ENCODE data around the gene PSMD9.
"Not testable (repeated sequence)": the region's sequence is repeated elsewhere in the genome, so short reads cannot be mapped to it uniquely, and the experiment has no call there.

The PSMD9 gene

DNA sequence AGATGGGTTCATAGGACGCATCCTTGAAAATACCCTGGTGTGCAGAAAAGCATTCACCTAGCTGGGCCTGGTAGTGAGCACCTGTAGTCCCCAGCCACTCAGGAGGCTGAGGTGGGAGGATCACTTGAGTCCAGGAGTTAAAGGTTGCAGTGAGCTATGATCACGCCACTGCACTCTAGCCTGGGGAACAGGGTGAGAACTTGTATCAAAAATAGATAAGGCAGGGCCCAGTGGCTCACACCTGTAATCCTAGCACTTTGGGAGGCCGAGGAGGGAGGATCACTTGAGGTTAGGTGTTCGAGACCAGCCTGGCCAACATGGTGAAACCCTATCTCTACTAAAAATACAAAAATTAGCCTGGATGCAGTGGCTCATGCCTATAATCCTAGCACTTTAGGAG is 27.9 kb upstream of the PSMD9 start:
- H3K9ac ChIP-seq (ENCODE audit: low read depth, low read length); H3K36me3 ChIP-seq (ENCODE audit: insufficient read depth, low read length); H3K9me3 ChIP-seq (ENCODE audit: control insufficient read depth, insufficient read depth, low read length): not testable (repeated sequence)
- peaks cover 38% of the 10 kb centered on the region for H3K4me1 ChIP-seq (ENCODE audit: insufficient read depth, low read length)

DNA sequence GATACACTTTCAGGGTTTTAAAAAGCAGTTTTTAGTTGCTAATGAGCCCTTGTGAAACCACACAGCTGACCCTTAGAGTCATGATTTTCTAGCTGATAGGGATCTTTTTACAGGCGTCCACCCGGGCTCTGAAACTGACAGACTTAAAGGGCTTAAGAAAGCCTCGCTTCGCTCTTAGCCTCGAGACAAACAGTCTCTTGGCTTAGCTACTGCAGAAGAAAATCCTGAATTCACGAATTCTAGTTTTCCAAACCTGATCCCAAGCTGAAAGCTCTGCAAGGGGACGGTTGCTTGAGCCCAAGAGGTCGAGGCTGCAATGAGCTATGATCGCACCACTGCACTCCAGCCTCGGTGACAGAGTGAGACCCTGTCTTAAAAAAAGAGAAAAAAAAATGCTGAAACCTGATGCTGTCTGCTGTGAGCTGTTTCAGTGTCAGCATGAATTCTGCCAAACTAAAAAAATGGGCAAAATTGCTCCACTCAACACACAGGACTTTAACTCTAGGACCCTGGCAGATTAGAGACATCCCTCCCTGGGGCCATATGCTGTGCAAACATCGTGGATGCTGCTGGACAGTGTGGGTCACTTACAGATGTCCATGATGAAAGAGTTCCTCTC is 26.8 kb upstream of the PSMD9 start:
- peaks cover 38% of the 10 kb centered on the region for H3K4me1 ChIP-seq (ENCODE audit: insufficient read depth, low read length)
- H3K36me3 ChIP-seq (ENCODE audit: insufficient read depth, low read length) = no peaks in the 10 kb centered on the region
- H3K9me3 ChIP-seq (ENCODE audit: control insufficient read depth, insufficient read depth, low read length) = no peaks in the 10 kb centered on the region
- no peak overlapping the region for H3K9ac ChIP-seq (ENCODE audit: low read depth, low read length)

DNA sequence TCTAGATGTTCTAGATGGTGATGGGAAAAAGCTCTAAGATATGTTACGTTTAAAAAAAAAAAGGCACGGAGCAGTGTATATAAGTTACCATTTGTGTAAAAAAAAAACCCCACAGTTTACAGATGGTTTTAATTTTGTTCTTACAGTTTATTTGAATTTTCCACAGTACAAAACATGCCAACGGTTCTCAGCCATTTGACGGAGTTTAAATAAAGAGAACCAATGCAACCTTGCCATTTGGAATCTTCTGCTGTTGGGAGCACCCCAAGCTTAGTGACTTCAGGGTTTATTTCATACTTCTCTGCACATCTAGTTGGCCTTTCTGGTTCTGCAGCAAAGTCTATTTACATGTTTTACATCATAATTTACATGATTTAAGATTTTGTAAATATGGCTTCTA is 22.3 kb upstream of the PSMD9 start:
- H3K36me3 ChIP-seq (ENCODE audit: insufficient read depth, low read length) = no peaks in the 10 kb centered on the region
- H3K9ac ChIP-seq (ENCODE audit: low read depth, low read length) = no peak overlapping the region
- no peaks in the 10 kb centered on the region for H3K9me3 ChIP-seq (ENCODE audit: control insufficient read depth, insufficient read depth, low read length)
- peaks cover 7% of the 10 kb centered on the region; the same call in 1 of the 2 replicates for H3K4me1 ChIP-seq (ENCODE audit: insufficient read depth, low read length)

DNA sequence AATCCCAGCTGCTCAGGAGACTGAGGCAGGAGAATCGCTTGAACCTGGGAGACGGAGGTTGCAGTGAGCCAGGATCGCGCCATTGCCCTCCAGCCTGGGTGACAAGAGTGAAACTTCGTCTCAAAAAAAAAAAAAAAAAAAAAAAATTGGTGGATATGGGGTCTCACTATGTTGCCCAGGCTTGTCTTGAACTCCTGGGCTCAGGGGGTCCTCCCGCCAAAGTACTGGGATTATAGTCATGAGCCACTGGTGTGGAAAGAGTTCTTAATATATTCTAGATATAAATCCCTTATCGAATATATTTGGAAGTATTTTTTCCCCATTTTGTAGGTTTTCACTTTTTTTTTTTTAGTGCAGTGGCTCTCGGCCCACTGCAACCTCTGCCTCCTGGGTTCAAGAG is 19.4 kb upstream of the PSMD9 start:
- H3K9me3 ChIP-seq (ENCODE audit: control insufficient read depth, insufficient read depth, low read length) = not testable (repeated sequence)

DNA sequence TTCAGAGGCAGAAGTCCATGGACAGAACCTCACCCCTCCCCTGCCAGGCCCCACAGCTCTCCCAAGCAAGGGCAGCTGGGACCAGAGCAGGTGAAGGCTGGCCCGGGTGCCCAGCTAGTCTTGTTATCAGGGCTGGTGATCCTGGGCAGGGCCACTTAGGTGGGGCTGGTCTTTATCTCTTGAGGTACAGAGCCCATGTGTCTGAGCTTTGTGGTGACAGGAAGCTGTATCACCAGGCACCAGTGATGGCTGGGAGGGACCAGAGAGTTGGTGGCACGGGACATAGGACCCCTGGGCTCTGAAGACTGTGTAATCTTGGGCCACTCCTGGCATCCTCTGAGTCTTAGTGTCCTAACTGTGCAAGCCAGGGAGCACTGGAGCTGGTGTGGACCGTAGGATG is 17.1 kb upstream of the PSMD9 start:
- Histone ChIP-seq H3K9me3 (ENCODE audit: control insufficient read depth, insufficient read depth, low read length) (no peaks in the 10 kb centered on the region), H3K36me3 (ENCODE audit: insufficient read depth, low read length) (no peaks in the 10 kb centered on the region), H3K4me1 (ENCODE audit: insufficient read depth, low read length) (no peaks in the 10 kb centered on the region), H3K9ac (ENCODE audit: low read depth, low read length) (no peak overlapping the region)

More for the DNA sequence above, 19.4 kb upstream of the PSMD9 start:
- H3K9ac ChIP-seq (ENCODE audit: low read depth, low read length); H3K4me1 ChIP-seq (ENCODE audit: insufficient read depth, low read length); H3K36me3 ChIP-seq (ENCODE audit: insufficient read depth, low read length): not testable (repeated sequence)

DNA sequence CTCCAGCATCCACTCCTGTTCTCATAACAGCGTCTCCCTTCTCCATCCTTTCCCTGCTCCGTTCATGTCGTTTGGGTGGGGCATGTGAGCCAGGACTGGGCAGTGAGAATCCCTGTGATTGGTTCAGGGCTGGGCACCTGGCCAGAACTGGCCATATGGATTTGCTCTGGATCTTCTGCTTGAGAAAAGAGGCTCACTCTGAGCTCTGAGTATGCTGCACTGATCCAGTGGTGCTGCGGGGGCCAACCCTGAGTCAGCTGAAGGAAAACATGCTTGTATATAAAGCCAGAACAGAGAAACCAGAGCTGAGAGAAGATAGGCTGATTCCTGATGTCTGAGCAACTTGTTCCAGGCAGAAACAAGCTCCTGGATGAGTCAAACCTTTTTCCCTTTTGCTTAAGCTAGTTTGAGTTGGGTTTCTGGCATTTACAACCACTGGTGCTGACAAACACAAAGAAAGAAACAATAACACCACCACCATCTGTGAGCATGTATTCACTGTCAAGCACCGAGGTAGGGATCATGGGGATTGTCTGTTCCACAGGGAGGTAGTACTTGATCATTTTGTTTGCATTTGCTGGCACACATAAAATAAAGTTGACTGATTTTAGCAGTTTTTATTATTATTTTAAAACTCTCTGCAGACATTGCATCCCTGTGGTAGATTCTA is 15.9 kb upstream of the PSMD9 start:
- Histone ChIP-seq H3K9ac (ENCODE audit: low read depth, low read length) (no peak overlapping the region), H3K4me1 (ENCODE audit: insufficient read depth, low read length) (no peaks in the 10 kb centered on the region), H3K9me3 (ENCODE audit: control insufficient read depth, insufficient read depth, low read length) (no peaks in the 10 kb centered on the region), H3K36me3 (ENCODE audit: insufficient read depth, low read length) (no peaks in the 10 kb centered on the region)

DNA sequence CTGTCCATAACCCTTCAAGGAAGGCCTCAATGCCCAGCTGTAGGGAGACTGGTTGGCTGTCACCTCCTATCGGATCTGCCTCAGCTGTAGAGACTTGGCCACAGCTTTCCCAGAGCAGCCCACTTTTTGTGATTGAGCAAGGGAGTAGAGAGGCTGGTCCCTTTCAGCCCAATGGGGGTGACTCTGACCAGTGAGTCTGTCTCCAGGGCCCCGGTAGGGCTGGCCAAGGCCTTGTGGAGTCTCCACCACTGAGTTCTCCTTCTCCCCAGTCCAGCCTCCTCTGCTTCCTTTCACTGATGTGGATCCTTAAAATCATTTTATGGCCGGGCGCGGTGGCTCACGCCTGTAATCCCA is 15.4 kb upstream of the PSMD9 start:
- Histone ChIP-seq H3K36me3 (ENCODE audit: insufficient read depth, low read length) (no peaks in the 10 kb centered on the region), H3K9me3 (ENCODE audit: control insufficient read depth, insufficient read depth, low read length) (no peaks in the 10 kb centered on the region), H3K9ac (ENCODE audit: low read depth, low read length) (no peak overlapping the region), H3K4me1 (ENCODE audit: insufficient read depth, low read length) (no peaks in the 10 kb centered on the region)

DNA sequence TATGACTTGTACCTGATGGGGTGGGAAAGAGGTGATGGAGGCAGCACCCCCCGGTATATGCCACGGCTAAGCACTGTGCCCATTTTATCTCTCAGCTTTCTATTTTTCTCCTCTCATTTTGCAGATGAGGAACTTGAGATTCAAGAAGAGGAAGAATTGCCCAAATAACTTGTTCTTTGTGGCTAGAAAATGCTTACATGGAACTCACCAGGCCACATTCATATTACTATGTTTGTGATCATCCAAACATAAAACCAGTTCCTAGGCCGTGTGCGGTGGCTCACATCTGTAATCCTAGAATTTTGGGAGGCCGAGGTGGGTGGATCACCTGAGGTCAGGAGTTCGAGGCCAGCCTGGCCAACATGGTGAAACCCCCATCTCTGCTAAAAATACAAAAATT is 14.5 kb upstream of the PSMD9 start:
- Histone ChIP-seq H3K9ac (ENCODE audit: low read depth, low read length) (no peak overlapping the region), H3K36me3 (ENCODE audit: insufficient read depth, low read length) (no peaks in the 10 kb centered on the region), H3K4me1 (ENCODE audit: insufficient read depth, low read length) (no peaks in the 10 kb centered on the region), H3K9me3 (ENCODE audit: control insufficient read depth, insufficient read depth, low read length) (no peaks in the 10 kb centered on the region)

DNA sequence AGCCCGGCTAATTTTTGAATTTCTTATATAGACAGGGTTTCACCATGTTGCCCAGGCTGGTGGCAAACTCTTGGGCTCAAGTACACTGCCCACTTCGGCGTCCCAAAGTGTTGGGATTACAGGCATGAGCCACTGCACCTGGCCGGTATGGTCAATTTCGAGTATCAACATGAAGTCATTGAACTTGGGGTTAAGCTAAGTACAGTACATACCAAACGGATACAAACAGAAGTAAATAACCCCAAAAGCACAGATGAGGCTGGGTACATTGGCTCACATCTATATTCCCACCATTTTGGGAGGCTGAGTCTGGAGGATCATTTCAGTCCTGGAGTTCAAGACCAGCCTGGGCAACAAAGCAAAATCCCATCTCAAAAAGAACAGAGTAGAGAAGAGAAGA is 13.0 kb upstream of the PSMD9 start:
- Histone ChIP-seq H3K4me1 (ENCODE audit: insufficient read depth, low read length) (no peaks in the 10 kb centered on the region), H3K9me3 (ENCODE audit: control insufficient read depth, insufficient read depth, low read length) (no peaks in the 10 kb centered on the region), H3K9ac (ENCODE audit: low read depth, low read length) (no peak overlapping the region), H3K36me3 (ENCODE audit: insufficient read depth, low read length) (no peaks in the 10 kb centered on the region)

DNA sequence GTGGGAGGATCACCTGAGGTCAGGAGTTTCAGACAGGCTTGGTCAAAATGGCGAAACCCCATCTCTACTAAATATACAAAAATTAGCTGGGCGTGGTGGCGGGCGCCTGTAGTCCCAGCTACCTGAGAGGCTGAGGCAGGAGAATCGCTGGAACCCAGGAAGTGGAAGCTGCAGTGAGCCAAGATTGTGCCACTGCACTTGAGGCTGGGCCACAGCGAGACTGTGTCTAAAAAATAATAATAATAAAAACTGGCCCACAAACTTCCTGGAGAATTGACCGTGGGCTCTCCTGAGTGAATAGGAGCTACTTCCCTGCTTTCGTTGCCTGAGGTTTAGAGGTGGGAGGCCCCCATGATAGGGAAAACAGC is 12.5 kb upstream of the PSMD9 start:
- not testable (repeated sequence) for H3K9me3 ChIP-seq (ENCODE audit: control insufficient read depth, insufficient read depth, low read length); H3K36me3 ChIP-seq (ENCODE audit: insufficient read depth, low read length); H3K9ac ChIP-seq (ENCODE audit: low read depth, low read length); H3K4me1 ChIP-seq (ENCODE audit: insufficient read depth, low read length)

DNA sequence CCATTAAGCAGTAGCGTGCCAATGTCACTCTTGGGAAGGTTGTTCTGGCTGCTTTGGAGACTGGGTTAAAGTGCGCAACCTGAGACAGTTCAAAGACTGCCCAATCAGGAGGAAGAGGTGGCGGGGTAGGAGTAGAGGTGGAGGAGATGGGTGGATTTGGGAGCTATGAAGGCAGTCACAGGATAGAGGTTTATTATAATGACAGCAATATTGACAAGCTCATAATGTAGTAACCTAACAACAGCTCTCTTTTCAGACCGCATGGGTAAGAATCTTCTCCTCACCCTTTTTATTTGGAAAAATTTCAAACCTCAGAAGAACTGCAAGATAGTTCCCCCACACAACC is 5.3 kb upstream of the PSMD9 start:
- Histone ChIP-seq H3K9ac (ENCODE audit: low read depth, low read length) (no peak overlapping the region), H3K9me3 (ENCODE audit: control insufficient read depth, insufficient read depth, low read length) (no peaks in the 10 kb centered on the region), H3K4me1 (ENCODE audit: insufficient read depth, low read length) (no peaks in the 10 kb centered on the region; the same call in 1 of the 2 replicates), H3K36me3 (ENCODE audit: insufficient read depth, low read length) (no peaks in the 10 kb centered on the region)

DNA sequence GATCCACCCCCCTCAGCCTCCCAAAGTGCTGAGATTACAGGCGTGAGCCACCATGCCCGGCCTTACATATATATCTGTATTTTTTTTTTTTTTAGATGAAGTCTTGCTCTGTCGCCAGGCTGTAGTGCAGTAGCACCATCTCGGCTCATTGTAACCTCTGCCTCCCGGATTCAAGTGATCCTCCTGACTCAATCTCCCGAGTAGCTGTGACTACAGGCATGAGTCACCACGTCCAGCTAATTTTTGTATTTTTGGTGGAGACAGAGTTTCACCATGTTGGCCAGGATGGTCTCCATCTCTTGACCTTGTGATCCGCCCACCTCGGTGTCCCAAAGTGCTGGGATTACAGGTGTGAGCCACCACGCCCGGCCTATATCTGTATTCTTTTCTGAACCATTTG is 3.5 kb upstream of the PSMD9 start:
- not testable (repeated sequence) for H3K36me3 ChIP-seq (ENCODE audit: insufficient read depth, low read length); H3K4me1 ChIP-seq (ENCODE audit: insufficient read depth, low read length); H3K9me3 ChIP-seq (ENCODE audit: control insufficient read depth, insufficient read depth, low read length); H3K9ac ChIP-seq (ENCODE audit: low read depth, low read length)

DNA sequence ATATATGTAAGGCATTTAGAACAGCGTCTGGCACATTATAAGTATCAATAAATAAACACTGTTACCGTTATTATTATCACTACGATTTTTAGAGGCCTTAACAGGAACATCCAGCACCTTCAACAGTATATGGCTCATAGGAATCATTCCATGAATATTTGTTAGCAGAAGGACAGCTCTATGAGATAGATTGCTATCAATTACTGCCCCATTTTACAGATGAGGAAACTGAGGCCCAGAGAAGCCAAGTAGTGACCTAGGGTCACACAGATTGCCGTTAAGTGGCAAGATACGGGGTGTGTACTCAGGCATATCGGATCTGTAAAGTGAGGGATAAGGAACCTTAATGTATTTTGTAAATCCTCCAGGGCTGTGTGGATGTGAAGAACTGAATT is 510 bp upstream of the PSMD9 start:
- H3K9me3 ChIP-seq (ENCODE audit: control insufficient read depth, insufficient read depth, low read length) = no peaks in the 10 kb centered on the region
- no peaks in the 10 kb centered on the region for H3K36me3 ChIP-seq (ENCODE audit: insufficient read depth, low read length)
- peak overlapping the region; percentile 68; the same call in 1 of the 2 replicates for H3K9ac ChIP-seq (ENCODE audit: low read depth, low read length)
- H3K4me1 ChIP-seq (ENCODE audit: insufficient read depth, low read length) = no peaks in the 10 kb centered on the region; the same call in 1 of the 2 replicates

DNA sequence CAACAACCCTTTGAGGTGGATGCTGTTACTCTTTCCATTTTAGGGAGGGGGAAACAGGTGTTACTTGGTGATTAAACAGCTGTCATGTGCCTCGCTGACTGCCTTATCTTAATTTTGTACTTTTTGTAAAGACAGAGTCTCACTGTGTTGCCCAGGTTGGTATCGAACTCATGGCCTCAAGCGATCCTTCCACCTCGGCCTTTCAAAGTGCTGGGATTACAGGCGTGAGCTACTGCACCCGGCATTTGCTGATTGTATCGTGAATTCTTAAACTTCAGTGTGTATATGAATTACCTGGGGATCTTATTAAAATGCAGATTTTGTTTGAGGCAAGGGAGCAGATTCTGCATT is 659 bp downstream of the PSMD9 start:
- no peaks in the 10 kb centered on the region for H3K9me3 ChIP-seq (ENCODE audit: control insufficient read depth, insufficient read depth, low read length)
- peaks cover 8% of the 10 kb centered on the region; the same call in 1 of the 2 replicates for H3K4me1 ChIP-seq (ENCODE audit: insufficient read depth, low read length)
- H3K36me3 ChIP-seq (ENCODE audit: insufficient read depth, low read length) = no peaks in the 10 kb centered on the region
- H3K9ac ChIP-seq (ENCODE audit: low read depth, low read length) = peak overlapping the region; percentile 68

DNA sequence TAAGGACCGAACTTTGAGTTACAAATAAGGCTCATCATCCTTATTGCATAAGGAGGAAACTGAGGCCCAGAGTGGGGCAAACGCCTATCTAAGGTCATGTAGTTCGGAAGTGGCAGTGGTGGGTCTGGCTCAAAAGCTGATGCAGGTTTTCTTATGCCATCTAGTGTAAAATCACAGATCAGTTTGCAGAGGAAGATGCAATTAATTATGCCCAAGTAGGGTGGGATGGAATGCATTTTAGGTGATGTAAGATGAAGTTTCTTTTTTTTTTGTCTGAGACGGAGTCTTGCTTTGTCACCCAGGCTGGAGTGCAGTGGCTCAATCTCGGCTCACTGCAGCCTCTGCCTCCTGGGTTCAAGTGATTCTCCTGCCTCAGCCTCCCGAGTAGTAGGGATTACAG is 1.1 kb downstream of the PSMD9 start:
- Histone ChIP-seq H3K9ac (ENCODE audit: low read depth, low read length) (peak overlapping the region; percentile 68; the same call in 1 of the 2 replicates), H3K4me1 (ENCODE audit: insufficient read depth, low read length) (peaks cover 12% of the 10 kb centered on the region; the same call in 1 of the 2 replicates)
- H3K36me3 ChIP-seq (ENCODE audit: insufficient read depth, low read length); H3K9me3 ChIP-seq (ENCODE audit: control insufficient read depth, insufficient read depth, low read length): not testable (repeated sequence)
